Measurements from ENCODE around the gene ANKRD17. TPM values are rescaled to one million over a fixed set of nuclear protein-coding genes. Genes with fewer than 3 reads are reported as not detected.

The ANKRD17 gene
- total and polyA plus RNA-seq, 2 of the 4 experiments (the other 2 are of a cell fraction), result 28.5 to 75.3 TPM

- Histone ChIP-seq H3K56ac (ENCODE audit: extremely low read depth, insufficient read depth, low read length) (no peak overlapping the region), H4K8ac (ENCODE audit: low read depth in 2 of 2, low read length in 2 of 2) (no peak overlapping the region), H2BK20ac (ENCODE audit: low read depth, low read length) (no peak overlapping the region), H3K36me3 (ENCODE audit: control insufficient read depth, insufficient read depth, low read length) (no peaks in the 10 kb centered on the region), H3K4me2 (ENCODE audit: low read depth, low read length) (no peak overlapping the region), H4K5ac (ENCODE audit: low read depth, low read length) (no peak overlapping the region), H3K9me3 (ENCODE audit: control insufficient read depth, insufficient read depth, low read length) (no peaks in the 10 kb centered on the region; the same call in 1 of the 2 replicates), H3K14ac (replicated peaks; ENCODE audit: low read depth, low read length) (no peak overlapping the region), H3K9me1 (ENCODE audit: insufficient read depth, low read length) (no peaks in the 10 kb centered on the region), H2AK5ac (ENCODE audit: low read depth, low read length) (no peak overlapping the region), H2BK15ac (ENCODE audit: low read depth, low read length) (no peak overlapping the region), H4K91ac (ENCODE audit: insufficient read depth, low read depth, low read length) (no peak overlapping the region), H2AFZ (replicated peaks; ENCODE audit: low read length, poor library complexity) (no peak overlapping the region), H2AK9ac (replicated peaks; ENCODE audit: low read depth, low read length, poor library complexity) (no peak overlapping the region), H3K4me1 (ENCODE audit: control insufficient read depth, insufficient read depth, low read length) (no peaks in the 10 kb centered on the region), H3K27me3 (ENCODE audit: control insufficient read depth, insufficient read depth, low read length) (peaks cover 2% of the 10 kb centered on the region), H3K79me1 (ENCODE audit: low read depth in 1 of 2, low read length in 2 of 2) (no peaks in the 10 kb centered on the region), H4K20me1 (ENCODE audit: insufficient read depth, low read length) (no peaks in the 10 kb centered on the region), H3K18ac (ENCODE audit: low read depth, low read length) (no peak overlapping the region), H3K23ac (ENCODE audit: low read depth, low read length) (no peak overlapping the region), H3K4ac (ENCODE audit: low read depth, low read length) (no peak overlapping the region), H3K9ac (ENCODE audit: low read depth, low read length) (no peak overlapping the region), H3K4me3 (ENCODE audit: insufficient read depth, low read depth, low read length) (no peak overlapping the region), H2BK5ac (ENCODE audit: low read depth, low read length, poor library complexity, severe bottlenecking) (no peak overlapping the region), H2BK120ac (ENCODE audit: low read depth, low read length) (no peak overlapping the region), H3K27ac (ENCODE audit: insufficient read depth, low read length) (no peak overlapping the region)
- TF ChIP-seq RAD21 (IDR thresholded peaks at IDR 0.05; ENCODE audit: low read length), result no peak
- no peak for TF ChIP-seq NFE2L2 (IDR thresholded peaks at IDR 0.05; ENCODE audit: low read depth, low read length)
- TF ChIP-seq RFX5 (IDR thresholded peaks at IDR 0.05; ENCODE audit: low read depth, low read length), result no peak
- TF ChIP-seq MAZ (IDR thresholded peaks at IDR 0.05; ENCODE audit: borderline replicate concordance, low read depth, low read length), result no peak
- TF ChIP-seq CTCF (conservative IDR thresholded peaks at IDR 0.05; ENCODE audit: low read depth, low read length), result no peak
- TF ChIP-seq SMC3 (IDR thresholded peaks at IDR 0.05; ENCODE audit: low read depth, low read length), result no peak
- no peak for TF ChIP-seq MAFK (IDR thresholded peaks at IDR 0.05; ENCODE audit: low read depth, low read length)
- TF ChIP-seq RCOR1 (IDR thresholded peaks at IDR 0.05; ENCODE audit: insufficient replicate concordance, low read length), result no peak
- no peak for TF ChIP-seq CHD1 (IDR thresholded peaks at IDR 0.05; ENCODE audit: low read depth, low read length)
- TF ChIP-seq FOS (IDR thresholded peaks at IDR 0.05; ENCODE audit: low read depth, low read length), result no peak
- BruUV-seq (replicated peaks), result no TSS peak
- in situ Hi-C loops (cut with MboI; ENCODE audit: low sequenced_read_pairs), result loop anchor here (25.0 kb wide), 1 partner anchor 716 kb away; no protein-coding TSS in a partner anchor
- dilution Hi-C loops (cut with HindIII; ENCODE audit: low sequenced_read_pairs, unreplicated experiment), result no loop called here
- no peak for ATAC-seq (ENCODE audit: low read depth)
- intact Hi-C loops (cut with micrococcal nuclease), result loop anchor here (10.0 kb wide), 1 partner anchor 704 kb away; no protein-coding TSS in a partner anchor
- ChIA-PET CTCF (interaction anchor here (0.7 kb wide), 1 partner anchor 432 kb away, joined by 3 read pairs; no protein-coding TSS in a partner anchor), POLR2A (ENCODE audit: unreplicated experiment) (no interaction called here)
- no CpG with 5 or more reads among the region's 5 CpGs for WGBS, 2 experiments (ENCODE audit: extremely low coverage in 2 of 2, insufficient read length in 1 of 2)
- DNase-seq, result no peak
These were observed 230.0 kb downstream of the ANKRD17 start for GRCh38 chr4:73028621-73029020.

Measured in IMR-90 (cell line).